ENCODE measurements around the gene VSIG10L2. TPM values are rescaled to one million over a fixed set of nuclear protein-coding genes. Genes with fewer than 3 reads are reported as not detected.

Gene VSIG10L2
- total RNA-seq, 1 donor from 2014 or later = not detected

GRCh38 chr11:125960771-125961170 is 14.9 kb downstream of the VSIG10L2 start:
- H3K4me1 Mint-ChIP-seq (ENCODE audit: unreplicated experiment) = no peaks in the 10 kb centered on the region
- no peaks in the 10 kb centered on the region for H3K9me3 Mint-ChIP-seq (ENCODE audit: unreplicated experiment)
- H3K27me3 Mint-ChIP-seq (ENCODE audit: unreplicated experiment) = peaks cover 4% of the 10 kb centered on the region
- no peak overlapping the region for H3K27ac Mint-ChIP-seq (ENCODE audit: unreplicated experiment)
- DNase-seq (ENCODE audit: low spot score) = no peak
- no peak for TF ChIP-seq CTCF (IDR thresholded peaks at IDR 0.05; ENCODE audit: unreplicated experiment)
- no peak overlapping the region for H3K4me3 Mint-ChIP-seq (ENCODE audit: unreplicated experiment)
- H3K36me3 Mint-ChIP-seq (ENCODE audit: low read depth, unreplicated experiment) = peaks cover 30% of the 10 kb centered on the region

DNA sequence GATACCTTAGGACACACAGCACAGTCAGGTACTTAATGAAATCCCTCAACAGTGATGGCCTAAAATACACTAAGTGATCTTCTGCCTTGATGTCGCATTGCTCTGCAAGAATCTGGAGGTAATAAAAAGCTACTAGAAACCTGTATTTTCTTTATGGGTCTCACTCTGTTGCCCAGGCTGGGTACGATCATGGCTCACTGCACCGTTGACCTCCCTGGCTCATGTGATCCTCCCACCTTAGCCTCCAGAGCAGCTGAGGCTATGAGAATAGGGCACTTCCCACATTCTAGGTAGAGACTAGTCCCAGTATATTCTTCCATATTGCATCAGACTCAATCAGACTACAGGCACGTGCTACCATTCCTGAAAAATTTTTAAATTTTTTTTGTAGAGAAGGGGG is 21.7 kb downstream of the VSIG10L2 start:
- Mint-ChIP-seq H3K27ac (ENCODE audit: unreplicated experiment) (no peak overlapping the region), H3K27me3 (ENCODE audit: unreplicated experiment) (no peaks in the 10 kb centered on the region), H3K4me1 (ENCODE audit: unreplicated experiment) (peaks cover 13% of the 10 kb centered on the region), H3K4me3 (ENCODE audit: unreplicated experiment) (no peak overlapping the region), H3K36me3 (ENCODE audit: low read depth, unreplicated experiment) (peaks cover 16% of the 10 kb centered on the region), H3K9me3 (ENCODE audit: unreplicated experiment) (no peaks in the 10 kb centered on the region)
- no peak for TF ChIP-seq CTCF (IDR thresholded peaks at IDR 0.05; ENCODE audit: unreplicated experiment)
- no peak for DNase-seq (ENCODE audit: low spot score)

GRCh38 chr11:125968354-125968753 is 22.5 kb downstream of the VSIG10L2 start:
- no peak for DNase-seq (ENCODE audit: low spot score)
- no peak overlapping the region for H3K4me3 Mint-ChIP-seq (ENCODE audit: unreplicated experiment)
- peaks cover 13% of the 10 kb centered on the region for H3K4me1 Mint-ChIP-seq (ENCODE audit: unreplicated experiment)
- TF ChIP-seq CTCF (IDR thresholded peaks at IDR 0.05; ENCODE audit: unreplicated experiment) = no peak
- no peaks in the 10 kb centered on the region for H3K27me3 Mint-ChIP-seq (ENCODE audit: unreplicated experiment)
- H3K36me3 Mint-ChIP-seq (ENCODE audit: low read depth, unreplicated experiment) = peaks cover 9% of the 10 kb centered on the region
- H3K9me3 Mint-ChIP-seq (ENCODE audit: unreplicated experiment) = no peaks in the 10 kb centered on the region
- H3K27ac Mint-ChIP-seq (ENCODE audit: unreplicated experiment) = no peak overlapping the region

GRCh38 chr11:125971618-125972017 is 25.8 kb downstream of the VSIG10L2 start:
- Mint-ChIP-seq H3K27ac (ENCODE audit: unreplicated experiment) (no peak overlapping the region), H3K9me3 (ENCODE audit: unreplicated experiment) (no peaks in the 10 kb centered on the region), H3K4me3 (ENCODE audit: unreplicated experiment) (no peak overlapping the region), H3K36me3 (ENCODE audit: low read depth, unreplicated experiment) (peaks cover 3% of the 10 kb centered on the region), H3K4me1 (ENCODE audit: unreplicated experiment) (peaks cover 10% of the 10 kb centered on the region), H3K27me3 (ENCODE audit: unreplicated experiment) (no peaks in the 10 kb centered on the region)
- DNase-seq (ENCODE audit: low spot score) = no peak
- no peak for TF ChIP-seq CTCF (IDR thresholded peaks at IDR 0.05; ENCODE audit: unreplicated experiment)

- DNase-seq (ENCODE audit: low spot score) = no peak
- Mint-ChIP-seq H3K9me3 (ENCODE audit: unreplicated experiment) (no peaks in the 10 kb centered on the region), H3K27ac (ENCODE audit: unreplicated experiment) (no peak overlapping the region), H3K4me3 (ENCODE audit: unreplicated experiment) (no peak overlapping the region), H3K36me3 (ENCODE audit: low read depth, unreplicated experiment) (peaks cover 3% of the 10 kb centered on the region), H3K4me1 (ENCODE audit: unreplicated experiment) (no peaks in the 10 kb centered on the region), H3K27me3 (ENCODE audit: unreplicated experiment) (no peaks in the 10 kb centered on the region)
- TF ChIP-seq CTCF (IDR thresholded peaks at IDR 0.05; ENCODE audit: unreplicated experiment) = no peak
These were observed 28.4 kb downstream of the VSIG10L2 start for GRCh38 chr11:125974284-125974683.

All from endothelial cell (in vitro differentiated cells).